Transverse colon (tissue), 4 donors: ENCODE data around the gene PET100.

Experiments used
- EP300 ChIP-seq: sonication (generic); formaldehyde crosslinking; IDR thresholded peaks from one replicate; pipeline ENCODE4 v1.6.1; 2017; ENCODE audit warnings: antibody characterized with exemption, low read depth
- POLR2A ChIP-seq: fragments of 450-650 bp; IDR thresholded peaks from one replicate; pipeline ENCODE4 v1.6.1; 2016; ENCODE audit warnings: antibody characterized with exemption, mild to moderate bottlenecking, moderate library complexity
- POLR2AphosphoS5 ChIP-seq, 3 donors: sonication (generic); formaldehyde crosslinking; IDR thresholded peaks; one replicate each; pipeline ENCODE4 v1.6.1; 2016; ENCODE audit warnings: antibody characterized with exemption in 3 of 3
- TF ChIP-seq, protein P1 (sequence below), 5 experiments: fragments of 200-600 bp in 3 of 5; fragments of 450-650 bp in 2 of 5; sonication (generic) in 3 of 5; IDR thresholded peaks; 1 replicate in 2 of 5; 2 replicates in 3 of 5; pipeline ENCODE4 v1.5.1; 2016 to 2017; ENCODE audit warnings: antibody characterized with exemption in 5 of 5, inconsistent platforms in 3 of 5, mild to moderate bottlenecking in 2 of 5, moderate library complexity in 1 of 5

DNA sequence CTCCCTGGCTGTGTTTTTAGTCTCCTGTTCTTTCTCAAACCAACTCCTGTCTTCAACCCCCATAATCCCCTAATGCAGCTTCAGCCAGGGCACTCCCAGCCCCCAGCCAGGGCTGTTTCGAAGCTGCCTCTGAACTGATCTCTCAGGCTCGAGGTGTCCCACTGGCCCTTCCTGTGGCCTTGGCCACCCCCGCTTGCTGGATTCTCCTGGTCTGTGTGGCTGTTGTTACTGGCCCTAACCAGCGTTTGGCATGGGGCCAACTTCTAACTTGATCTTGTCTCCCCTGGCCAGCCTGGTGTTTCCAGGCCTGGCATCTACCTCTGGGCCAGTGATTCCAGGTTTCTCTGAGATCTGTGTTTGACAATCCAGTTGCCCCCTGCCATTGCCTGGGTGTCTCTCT, 11.2 kb upstream of the PET100 start:
- TF ChIP-seq, protein P1, sequence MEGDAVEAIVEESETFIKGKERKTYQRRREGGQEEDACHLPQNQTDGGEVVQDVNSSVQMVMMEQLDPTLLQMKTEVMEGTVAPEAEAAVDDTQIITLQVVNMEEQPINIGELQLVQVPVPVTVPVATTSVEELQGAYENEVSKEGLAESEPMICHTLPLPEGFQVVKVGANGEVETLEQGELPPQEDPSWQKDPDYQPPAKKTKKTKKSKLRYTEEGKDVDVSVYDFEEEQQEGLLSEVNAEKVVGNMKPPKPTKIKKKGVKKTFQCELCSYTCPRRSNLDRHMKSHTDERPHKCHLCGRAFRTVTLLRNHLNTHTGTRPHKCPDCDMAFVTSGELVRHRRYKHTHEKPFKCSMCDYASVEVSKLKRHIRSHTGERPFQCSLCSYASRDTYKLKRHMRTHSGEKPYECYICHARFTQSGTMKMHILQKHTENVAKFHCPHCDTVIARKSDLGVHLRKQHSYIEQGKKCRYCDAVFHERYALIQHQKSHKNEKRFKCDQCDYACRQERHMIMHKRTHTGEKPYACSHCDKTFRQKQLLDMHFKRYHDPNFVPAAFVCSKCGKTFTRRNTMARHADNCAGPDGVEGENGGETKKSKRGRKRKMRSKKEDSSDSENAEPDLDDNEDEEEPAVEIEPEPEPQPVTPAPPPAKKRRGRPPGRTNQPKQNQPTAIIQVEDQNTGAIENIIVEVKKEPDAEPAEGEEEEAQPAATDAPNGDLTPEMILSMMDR (IDR thresholded peaks at IDR 0.05), result no peak
- TF ChIP-seq POLR2AphosphoS5 (IDR thresholded peaks at IDR 0.05) (no peak), POLR2A (no peak), EP300 (no peak)
